SK-N-MC (cell line): ENCODE measurements around the gene ARHGEF26.

Source experiments
- EZH2 ChIP-seq: fragments of 200-600 bp; sonication (generic); IDR thresholded peaks from one replicate; pipeline ENCODE4 v1.6.1; 2017; ENCODE audit warnings: antibody characterized with exemption
- POLR2AphosphoS5 ChIP-seq: IDR thresholded peaks from 2 replicates; pipeline ENCODE4 v1.6.1; 2012; ENCODE audit warnings: mild to moderate bottlenecking, low read depth, low read length, borderline replicate concordance

- TF ChIP-seq EZH2: no peak
- TF ChIP-seq POLR2AphosphoS5: no peak
These were observed 28.1 kb downstream of the ARHGEF26 start for GRCh38 chr3:154149286-154149685.
